ENCODE results near the gene EML4.
"Not testable (repeated sequence)": the region's sequence is repeated elsewhere in the genome, so short reads cannot be mapped to it uniquely, and the experiment has no call there.

Gene EML4

DNA sequence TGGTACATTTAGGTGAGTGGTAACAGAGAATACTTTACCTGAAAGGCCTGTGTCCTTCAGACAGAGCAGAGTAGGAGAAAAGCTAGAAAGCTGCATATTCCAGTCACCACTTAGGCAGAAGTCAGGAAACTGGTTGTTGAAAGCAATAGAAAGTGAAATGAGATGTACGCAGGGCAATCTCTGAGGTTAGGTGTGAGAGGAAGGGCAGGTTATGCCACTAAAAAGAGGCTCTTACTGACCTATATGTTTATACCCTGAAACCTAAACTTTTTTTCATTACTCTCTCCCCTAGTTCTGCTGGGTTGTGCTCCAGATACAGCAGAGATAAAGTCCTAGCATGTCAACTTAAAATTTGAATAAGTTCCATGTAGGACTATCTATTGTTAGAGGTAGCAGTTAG, 98.4 kb downstream of the EML4 start:
- no peak for DNase-seq

DNA sequence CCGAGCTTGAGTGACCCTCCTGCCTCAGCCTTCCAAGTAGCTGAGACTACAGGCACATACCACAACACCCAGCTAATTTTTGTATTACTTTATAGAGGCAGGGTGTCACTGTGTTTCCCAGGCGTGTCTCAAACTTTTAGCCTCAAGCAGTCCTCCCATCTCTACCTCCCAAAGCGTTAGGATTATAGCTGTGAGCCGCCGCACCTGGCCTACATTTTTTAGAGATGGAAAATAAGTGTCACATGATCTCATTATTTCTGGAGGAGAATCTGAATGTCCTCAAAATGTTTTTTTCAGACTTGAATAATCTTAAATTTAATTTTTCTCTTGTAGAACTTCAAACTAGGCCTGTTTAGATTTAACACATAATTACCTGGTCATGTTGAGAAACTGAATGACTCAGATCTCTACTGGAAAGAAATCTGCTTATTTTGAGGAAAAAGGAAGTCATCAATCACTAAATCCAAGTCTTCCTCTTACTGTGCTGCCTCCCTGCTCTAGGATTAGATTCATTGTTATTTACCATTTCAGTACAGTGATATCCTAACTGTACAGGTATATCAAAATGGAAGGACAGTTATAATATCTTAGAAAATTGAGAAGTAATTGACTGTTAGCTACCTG, 99.5 kb downstream of the EML4 start:
- no peak for DNase-seq

DNA sequence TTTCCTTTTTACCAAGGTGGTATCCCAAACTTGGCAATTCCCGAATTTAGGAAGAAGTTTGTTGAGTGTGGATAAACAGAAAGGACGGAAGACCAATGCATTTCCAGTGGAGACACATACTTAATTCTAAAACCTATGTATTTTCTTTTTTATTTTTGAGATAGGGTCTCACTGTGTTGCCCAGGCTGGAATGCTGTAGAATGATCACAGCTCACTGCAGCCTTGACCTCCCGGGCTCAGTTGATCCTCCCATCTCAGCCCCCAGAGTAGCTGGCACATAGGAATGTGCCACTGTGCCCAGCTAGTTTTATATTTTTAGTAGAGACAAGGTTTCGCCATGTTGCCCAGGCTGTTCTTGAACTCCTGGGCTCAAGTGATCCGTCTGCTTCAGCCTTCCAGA, 101.6 kb downstream of the EML4 start:
- no peak for DNase-seq

DNA sequence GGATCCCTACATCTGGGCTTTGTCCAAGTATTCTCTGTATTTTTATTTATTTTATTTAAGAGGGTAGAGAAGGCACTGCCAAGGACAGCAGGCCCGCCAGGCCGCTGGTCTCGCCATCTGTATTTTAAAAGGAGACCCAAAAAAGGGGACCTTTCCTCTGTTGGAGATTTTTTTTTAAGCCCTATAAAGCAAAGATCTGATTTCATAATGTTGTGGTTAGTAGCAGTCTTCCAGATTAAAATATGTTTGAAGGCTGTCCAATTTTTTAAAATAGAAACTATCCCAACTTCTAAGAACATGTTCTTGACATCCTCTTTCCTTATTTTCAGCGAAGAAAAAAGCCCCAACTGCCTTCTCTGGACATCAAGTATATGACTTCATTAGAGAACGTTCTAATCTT, 102.1 kb downstream of the EML4 start:
- not testable (repeated sequence) for DNase-seq

DNA sequence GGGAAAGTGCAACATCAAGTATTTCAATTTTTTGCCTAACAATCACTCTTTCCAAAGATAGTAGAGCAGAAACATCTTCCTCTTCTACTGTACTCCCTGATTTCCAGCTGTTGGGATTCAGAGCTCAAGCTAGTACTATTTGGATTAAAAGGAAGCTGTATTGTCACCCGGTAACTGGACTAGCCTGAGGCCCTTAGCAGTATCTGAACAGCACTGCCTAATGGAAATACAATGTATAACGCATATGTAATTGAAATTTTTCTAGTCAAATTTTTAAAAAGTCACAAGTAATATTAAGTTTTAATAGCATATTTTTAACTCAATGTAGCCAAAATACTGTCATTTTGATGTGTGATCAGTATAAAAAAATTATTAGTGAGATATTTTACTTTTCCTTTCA, 105.7 kb downstream of the EML4 start:
- no peak for DNase-seq

DNA sequence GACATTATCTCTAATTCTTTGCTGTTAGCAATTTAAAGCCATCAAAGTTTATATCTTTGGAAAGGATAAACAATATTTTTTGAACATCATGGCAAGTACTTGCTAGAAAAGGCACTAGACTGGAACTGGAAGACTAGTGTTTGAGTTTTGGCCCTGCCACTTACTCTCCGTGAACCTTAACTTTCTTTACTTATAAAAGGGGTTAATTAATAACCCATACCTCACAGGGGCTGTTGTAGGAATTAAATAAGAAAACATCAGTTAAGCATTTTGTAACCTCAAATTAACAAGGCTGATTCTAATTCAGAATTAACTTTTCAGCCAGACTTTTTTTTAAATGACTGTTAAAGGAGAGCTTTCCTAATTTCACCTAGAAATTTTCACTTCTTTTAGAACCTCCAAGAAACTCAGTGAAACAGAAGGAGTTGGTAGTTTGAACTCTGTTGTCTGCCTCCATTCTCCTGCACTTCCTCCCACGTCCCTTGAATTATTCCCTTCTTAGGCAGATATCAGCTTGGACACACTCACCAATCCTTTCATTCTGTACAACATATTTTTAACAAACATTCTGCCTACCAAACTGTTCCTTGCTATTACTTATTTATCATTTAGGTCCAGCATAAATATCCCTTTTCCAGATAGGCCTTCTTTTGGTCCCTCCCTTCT, 112.4 kb downstream of the EML4 start:
- DNase-seq = no peak

DNA sequence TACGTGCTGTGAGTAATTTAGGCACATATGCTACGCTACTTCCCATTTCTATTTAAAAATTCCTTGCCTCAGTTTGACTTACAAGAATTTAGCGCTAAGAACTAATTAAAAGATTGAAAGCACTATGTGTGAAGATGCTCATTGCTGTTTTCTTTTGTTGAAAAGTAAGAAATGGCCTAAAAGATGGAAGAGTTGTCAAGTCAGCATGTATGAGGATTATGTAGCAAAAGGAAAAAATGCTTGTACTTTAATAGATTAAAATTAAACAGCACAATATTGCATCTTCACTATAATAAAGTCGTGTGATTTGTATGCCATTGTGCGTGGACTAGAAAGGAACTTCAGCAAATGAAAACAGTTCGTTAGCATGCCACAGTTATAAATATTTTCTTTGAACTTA, 114.9 kb downstream of the EML4 start:
- DNase-seq = no peak

DNA sequence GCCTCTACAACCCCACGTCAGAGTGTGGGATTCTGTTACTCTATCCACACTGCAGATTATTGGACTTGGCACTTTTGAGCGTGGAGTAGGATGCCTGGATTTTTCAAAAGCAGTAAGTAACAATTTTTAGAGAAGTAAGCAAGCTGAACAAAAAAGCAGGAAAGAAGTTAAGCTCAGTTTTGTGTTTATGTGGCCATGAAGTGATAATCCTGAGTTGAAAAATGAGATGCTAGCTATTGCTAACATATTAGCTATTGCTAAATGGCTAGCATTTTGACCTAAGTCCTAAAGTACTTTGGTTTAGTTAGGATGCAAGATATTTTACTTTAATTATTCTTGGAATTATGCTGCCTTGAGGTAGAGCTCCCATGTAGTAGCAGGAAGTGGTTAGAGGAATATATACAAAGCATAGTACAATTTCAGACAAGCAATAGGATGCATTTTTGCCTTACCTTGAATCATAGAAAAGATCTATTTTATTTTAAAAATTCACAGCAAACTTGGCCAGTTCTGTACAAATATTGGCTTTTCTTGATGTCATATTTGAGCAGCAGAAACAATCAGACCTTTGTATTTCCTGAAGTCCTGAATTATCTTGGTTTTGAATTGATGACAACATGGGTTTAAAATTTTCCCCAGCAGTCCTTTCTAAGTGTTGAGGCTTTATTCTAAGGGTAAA, 117.3 kb downstream of the EML4 start:
- no peak for DNase-seq

DNA sequence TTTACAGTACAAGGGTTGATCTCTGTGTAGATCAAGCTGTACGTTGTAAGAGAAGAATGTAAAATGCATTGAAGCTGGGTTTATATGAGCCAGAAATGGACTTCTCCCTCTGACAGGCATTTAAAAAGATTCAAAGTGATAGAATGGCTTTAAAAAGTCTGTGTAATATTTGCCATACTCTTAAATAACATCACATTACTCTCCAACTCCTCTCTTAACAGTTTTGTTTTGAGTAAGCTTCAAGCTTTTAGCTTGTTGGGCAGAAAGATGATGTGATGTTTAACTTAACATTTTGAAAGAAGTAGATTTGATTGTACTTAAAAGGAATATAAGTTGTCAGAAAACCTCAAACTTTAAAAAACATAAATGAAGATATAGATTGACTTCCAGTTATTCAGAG, 119.7 kb downstream of the EML4 start:
- no peak for DNase-seq

DNA sequence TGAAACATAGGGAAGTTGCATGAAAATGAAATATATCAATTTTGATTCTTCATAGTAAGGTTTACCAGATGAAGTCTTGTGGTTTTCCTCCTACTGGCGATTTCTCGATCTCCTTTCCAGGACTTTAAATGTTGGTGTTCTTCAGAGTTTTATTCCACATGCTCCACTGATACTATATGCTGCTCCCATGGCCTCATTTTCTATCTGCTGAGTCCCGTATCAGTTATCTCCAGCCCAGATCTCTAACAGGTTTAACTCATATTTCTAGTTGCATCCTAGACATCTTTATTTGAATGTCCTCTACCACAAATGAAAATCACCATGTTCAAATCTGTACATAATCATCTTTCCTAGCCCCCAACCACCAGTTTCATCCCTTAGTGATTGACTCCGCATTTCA, 120.1 kb downstream of the EML4 start:
- DNase-seq = no peak

DNA sequence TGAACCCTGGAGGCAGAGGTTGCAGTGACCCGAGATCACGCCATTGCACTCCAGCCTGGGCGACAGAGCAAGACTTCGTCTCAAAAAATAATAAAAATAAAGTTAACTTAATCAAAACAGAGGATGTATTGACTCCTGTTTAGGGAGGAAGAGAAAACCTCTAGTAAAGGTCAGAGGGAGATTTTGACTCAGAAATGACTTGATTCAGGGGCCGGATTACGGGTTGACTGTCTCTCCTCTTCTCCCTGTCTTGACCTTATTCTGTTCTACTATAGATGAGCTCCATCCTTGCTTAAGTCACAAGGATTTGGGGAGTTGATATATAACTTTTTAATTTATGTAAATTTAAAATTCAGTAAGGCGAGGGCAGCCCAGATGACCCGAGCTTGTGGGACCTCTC, 120.9 kb downstream of the EML4 start:
- DNase-seq = no peak

DNA sequence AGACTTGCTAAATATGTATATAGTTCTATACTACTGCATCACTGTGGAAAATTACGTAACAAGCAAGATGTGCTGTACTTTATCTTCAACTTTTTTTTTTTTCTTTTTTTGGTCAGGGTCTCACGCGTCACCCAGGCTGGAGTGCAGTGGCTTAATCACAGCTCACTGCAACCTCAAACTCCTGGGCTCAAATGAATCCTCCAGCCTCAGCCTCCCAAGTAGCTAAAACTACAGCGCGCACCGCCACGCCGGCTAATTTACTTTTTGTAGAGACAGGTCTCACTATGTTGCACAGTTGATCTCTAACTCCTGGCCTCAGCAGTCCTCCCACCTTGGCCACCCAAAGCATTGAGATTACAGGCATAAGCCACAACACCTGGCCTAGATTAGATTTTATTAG, 123.9 kb downstream of the EML4 start:
- DNase-seq = no peak

DNA sequence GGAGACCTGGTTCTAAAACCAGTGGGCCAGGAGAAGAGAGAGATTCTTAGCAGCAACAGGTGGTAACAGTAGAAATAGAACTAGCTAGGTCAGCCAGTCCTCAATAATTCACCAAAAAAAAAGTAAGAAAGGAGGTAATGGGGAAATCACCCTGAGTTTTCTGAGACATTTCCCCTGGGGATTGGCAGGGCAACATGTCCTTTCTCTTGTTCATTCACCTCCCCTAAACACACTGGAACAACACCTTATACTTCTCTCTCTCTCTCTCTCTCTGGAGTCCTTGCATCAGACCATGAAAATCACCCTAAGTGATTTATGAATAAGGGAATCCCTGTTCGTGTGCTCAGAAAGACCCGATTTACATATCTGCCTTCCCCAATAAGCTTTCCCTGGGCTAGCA, 127.1 kb downstream of the EML4 start:
- no peak for DNase-seq

DNA sequence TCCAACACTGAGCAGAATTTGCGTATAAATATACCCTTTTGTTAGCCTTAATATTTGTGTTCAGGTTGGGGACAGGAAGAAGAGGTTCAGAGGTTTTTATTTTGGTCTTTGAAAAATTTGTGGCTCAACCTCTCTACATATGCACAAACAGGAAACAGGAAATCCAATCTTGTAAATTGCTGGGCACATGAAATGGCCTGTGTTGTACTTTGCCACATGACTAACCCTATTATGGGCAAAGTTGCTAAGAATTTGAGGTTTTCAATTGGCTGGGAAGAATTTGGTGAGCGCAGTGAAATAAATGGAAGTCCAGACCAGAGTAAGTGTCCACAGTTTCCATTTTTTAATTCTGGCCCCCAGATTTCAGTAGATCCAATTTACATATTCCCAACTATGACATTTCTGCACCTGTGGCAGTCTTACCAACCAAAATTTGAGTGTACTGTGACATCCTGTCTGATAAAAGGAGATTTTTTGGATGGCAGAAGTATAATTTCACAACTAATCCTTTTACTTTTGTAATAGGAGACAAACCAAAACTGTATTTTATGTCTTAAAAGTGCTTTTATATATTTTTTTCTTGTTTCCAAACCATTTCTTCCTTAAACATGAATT, 128.3 kb downstream of the EML4 start:
- no peak for DNase-seq

DNA sequence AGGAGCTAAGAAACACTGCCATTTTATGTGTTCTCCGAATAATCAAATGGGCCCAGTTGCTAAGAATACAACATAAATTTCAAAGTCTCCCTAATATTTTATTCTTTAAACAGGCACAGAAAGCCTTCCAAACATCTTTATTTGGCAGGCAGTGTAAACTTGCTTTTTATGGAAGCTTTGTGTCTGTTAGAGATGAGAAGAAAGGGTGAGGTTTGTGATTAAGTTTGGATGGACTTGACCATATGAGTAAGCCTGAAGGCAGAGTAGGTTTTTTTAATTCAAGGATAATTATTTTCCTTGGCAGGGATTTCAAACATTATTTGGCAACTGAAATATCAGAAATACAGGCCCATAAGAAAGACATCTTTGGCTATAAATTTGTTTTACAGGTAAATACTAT, 129.0 kb downstream of the EML4 start:
- DNase-seq = no peak

DNA sequence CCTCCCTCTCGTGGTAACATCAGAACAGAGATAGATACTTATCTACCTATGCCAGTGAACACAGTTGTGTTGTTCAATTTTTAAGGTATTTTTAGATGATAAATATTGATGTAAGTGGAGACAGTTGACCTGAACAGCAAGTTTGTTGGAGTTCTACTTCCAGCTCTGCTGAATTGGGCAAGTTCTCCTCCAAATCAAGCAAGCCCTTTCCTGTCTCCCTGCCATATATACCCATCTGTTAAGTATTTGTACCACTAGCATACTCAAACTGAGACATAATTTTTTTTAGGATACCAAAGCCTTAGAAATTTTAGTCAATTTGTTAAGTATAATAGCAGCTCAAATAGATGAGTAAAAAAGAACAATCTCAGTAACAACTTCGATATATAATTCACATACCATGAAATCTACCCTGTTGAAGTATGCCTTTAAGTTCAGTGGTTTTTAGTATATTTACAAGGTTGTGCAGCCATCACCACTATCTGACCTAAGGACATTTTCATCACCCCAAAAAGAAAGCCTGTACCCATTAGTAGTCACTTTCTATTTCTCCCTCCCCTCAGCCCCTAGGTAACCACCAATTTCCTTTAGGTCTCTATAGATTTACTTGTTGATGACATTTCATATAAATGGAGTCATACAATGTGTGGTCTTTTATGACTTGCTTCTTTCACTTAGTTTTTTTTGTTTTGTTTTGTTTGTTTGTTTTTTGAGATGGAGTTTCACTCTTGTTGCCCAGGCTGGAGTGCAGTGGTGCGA, 130.0 kb downstream of the EML4 start:
- DNase-seq = no peak

DNA sequence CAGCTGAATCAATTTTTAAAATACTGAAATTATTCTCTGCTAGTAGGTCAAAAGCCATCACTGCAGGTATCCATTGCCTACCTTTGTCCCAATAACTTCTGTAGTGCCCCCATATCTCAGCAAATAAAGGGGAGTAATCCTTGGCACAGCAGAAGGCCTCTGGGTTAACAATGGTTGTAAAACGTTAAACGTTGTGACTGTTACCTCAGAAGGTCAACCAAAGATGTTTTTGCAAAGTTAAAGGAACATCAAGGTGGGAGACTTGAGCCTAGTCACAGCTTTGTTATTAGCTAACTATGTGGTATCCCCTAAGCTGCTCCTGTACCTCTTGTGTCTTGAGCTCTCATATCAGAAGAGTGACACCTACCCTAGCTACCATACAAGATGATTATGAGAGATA, 131.4 kb downstream of the EML4 start:
- no peak for DNase-seq

DNA sequence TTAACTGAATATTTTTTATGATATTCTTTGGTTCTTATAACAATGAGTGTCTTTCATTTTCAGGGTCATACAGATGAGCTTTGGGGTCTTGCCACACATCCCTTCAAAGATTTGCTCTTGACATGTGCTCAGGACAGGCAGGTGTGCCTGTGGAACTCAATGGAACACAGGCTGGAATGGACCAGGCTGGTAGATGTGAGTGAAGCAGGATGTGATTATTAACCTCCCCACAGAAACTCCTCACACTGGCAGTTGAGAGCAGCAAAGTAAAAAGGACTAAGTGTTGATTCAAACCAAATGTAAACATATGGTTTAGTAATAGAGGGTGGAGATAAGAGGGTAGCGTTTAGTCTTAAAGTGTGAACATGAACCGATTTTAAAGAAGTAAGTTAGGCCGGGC, 134.1 kb downstream of the EML4 start:
- DNase-seq = no peak

DNA sequence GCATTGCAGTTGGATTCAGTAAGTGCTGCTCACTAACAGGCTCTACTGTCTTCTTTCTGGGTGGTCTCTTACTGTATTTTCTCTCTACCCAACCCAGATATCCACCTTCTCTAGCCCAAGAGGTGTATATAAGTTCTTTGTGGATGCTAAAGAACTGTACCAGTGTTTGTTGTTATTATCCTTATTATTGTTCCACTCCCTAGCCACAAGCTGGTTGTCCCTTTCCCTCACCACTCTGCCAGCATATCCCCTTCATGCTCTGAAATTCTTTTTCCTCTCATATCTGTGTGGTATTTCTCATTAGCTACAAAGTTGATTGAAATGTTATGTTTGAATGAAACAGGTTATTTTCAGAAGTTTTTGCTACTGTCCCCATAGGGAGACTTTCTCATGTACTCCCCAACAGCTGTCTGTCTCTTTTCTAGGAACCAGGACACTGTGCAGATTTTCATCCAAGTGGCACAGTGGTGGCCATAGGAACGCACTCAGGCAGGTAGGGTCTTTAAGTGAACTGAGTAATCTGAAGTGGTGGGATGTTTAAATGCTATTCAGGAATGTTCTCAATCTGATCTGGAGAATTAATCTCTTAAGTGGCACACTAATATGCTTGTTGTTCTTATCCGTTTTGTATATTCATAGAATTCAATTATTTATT, 135.0 kb downstream of the EML4 start:
- DNase-seq = no peak

DNA sequence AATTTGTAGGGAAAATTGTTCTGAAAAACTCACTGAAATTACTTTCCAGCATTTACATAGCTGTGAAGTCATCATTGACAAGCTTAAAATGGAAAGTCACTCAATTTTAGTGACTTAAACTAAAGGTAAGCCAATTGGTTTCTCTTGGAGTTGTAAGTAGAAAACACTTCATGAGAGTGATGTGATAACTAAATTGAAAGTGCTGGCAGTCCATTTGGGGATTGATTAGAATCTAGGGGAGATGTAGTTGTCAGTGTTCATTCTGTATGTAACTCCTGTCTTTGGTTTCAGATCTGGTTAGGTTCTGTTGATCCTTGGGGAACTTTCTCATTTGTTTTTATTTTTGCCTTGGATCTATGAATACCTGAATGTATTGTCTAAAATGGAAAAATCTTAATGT, 138.0 kb downstream of the EML4 start:
- DNase-seq = no peak

DNA sequence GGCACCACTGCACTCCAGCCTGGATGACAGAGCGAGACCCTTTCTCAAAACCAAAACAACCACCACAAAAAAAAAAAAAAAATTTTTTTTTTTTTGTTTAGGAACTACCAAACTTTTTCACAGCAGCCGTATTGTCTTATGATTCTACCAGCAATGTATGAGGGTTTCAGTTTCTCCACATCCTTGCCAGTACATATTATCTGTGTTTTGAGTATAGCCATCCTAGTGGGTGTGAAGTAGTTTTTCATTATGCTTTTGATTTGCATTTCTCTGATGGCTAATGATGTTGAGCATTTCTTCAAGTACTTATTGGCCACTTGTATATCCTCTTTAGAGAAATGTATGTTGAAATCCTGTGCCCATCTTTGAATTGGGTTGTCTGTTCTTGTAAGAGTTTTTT, 140.2 kb downstream of the EML4 start:
- no peak for DNase-seq

DNA sequence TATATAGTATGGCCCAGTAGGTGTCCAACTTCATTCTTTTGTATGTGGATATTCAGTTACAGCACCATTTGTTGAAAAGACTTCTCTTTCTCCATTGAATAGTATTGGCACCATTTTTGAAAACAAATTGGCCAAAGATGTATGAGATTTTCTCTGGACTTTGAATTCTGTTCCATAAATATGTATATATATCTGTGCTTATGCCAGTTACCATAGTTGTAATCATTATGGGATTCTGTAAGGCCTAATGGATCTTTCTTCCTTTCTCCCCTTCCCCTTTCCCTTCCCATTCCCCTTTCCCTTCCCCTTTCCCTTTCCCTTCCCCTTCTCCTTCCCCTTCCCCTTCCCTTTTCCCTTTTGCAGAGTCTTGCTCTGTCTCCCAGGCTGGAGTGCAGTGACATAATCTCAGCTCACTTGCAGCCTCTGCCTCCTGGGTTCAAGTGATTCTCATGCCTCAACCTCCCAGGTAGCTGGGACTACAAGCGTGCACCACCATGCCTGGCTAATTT, 140.9 kb downstream of the EML4 start:
- DNase-seq = no peak

DNA sequence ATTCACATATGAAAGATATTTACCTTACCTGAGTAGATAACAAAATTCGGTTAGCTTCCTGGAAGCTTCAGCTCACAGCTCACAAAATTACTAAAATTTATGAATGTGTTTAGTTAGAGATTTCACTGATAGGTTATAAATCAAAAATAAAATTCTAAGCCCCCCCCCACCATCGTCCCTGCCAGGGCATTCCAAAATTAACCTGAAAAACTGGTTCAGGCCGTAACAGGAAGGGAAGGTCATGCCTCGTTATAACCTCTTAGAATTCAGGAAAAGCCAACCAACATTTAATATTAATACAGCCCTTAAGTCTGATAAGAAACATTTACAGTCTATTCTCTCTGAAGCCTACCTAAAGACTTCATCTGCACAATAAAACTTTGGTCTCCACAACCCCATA, 143.0 kb downstream of the EML4 start:
- DNase-seq = no peak
